Activated effector memory CD4-positive, alpha-beta T cell treated with Interleukin-2 at 50 U/mL for 16 hours (primary cell): ENCODE data around the gene OR8D2.

Experiments used
- DNase-seq: peaks from one replicate; pipeline ENCODE4 v3.0.0-alpha.2; 2020

Gene OR8D2

GRCh38 chr11:124320097-124320496 is at the start of gene OR8D2:
TSS of gene OR8D2 (minus strand) at chr11:124320197. CDS start at chr11:124320197, 0 bp downstream.
- DNase-seq, result no peak

GRCh38 chr11:124359566-124359965 is 39.6 kb upstream of the OR8D2 start:
- DNase-seq, result no peak

- no peak for DNase-seq
Observed at GRCh38 chr11:124346311-124346955, 26.4 kb upstream of the OR8D2 start.

GRCh38 chr11:124344346-124344745 is 24.3 kb upstream of the OR8D2 start:
- DNase-seq, result no peak

GRCh38 chr11:124340142-124340447 is 20.1 kb upstream of the OR8D2 start:
- DNase-seq, result no peak

- no peak for DNase-seq
Observed at GRCh38 chr11:124339396-124340141, 19.6 kb upstream of the OR8D2 start.

- no peak for DNase-seq
Observed at GRCh38 chr11:124331873-124332272, 11.9 kb upstream of the OR8D2 start.

- no peak for DNase-seq
Observed at GRCh38 chr11:124329787-124330478, 9.9 kb upstream of the OR8D2 start.

GRCh38 chr11:124327775-124328174 is 7.8 kb upstream of the OR8D2 start:
- DNase-seq, result no peak

GRCh38 chr11:124322356-124322755 is 2.4 kb upstream of the OR8D2 start:
- no peak for DNase-seq

- no peak for DNase-seq
Observed at GRCh38 chr11:124315052-124315451, 4.9 kb downstream of the OR8D2 start.

- no peak for DNase-seq
Observed at GRCh38 chr11:124313849-124314248, 6.1 kb downstream of the OR8D2 start, which contains the start of gene OR8D1. TSS of gene OR8D1 (minus strand) at chr11:124313949. CDS start at chr11:124310766, 3,183 bp downstream.

GRCh38 chr11:124313131-124313530 is 6.9 kb downstream of the OR8D2 start:
- no peak for DNase-seq

GRCh38 chr11:124311670-124312069 is 8.3 kb downstream of the OR8D2 start:
- no peak for DNase-seq

GRCh38 chr11:124311269-124311668 is 8.7 kb downstream of the OR8D2 start:
- DNase-seq, result no peak

GRCh38 chr11:124310721-124311120 is 9.3 kb downstream of the OR8D2 start:
- no peak for DNase-seq

GRCh38 chr11:124307093-124307492 is 12.9 kb downstream of the OR8D2 start:
- DNase-seq, result no peak

GRCh38 chr11:124302347-124303125 is 17.5 kb downstream of the OR8D2 start:
- no peak for DNase-seq

GRCh38 chr11:124301548-124301947 is 18.4 kb downstream of the OR8D2 start:
- no peak for DNase-seq

- DNase-seq, result no peak
Observed at GRCh38 chr11:124297921-124298320, 22.1 kb downstream of the OR8D2 start.

- no peak for DNase-seq
Observed at GRCh38 chr11:124296016-124296415, 24.0 kb downstream of the OR8D2 start.

- DNase-seq, result no peak
Observed at GRCh38 chr11:124294687-124295086, 25.3 kb downstream of the OR8D2 start.
